Kidney (tissue), 13 donors: Measurements from ENCODE around the gene MTCL3.

ENCODE experiments used
- DNase-seq, 5 donors: peaks; one replicate each; pipeline ENCODE4 v3.0.0-alpha.2; 2013 to 2020
- FAIRE-seq: peaks from 2 replicates; lab custom pipeline; 2012; peaks lifted over from hg19 to GRCh38; lab: Jason Lieb, UNC
- H3K27ac ChIP-seq, 2 donors: one replicate each; pipeline ENCODE4 v1.7.0; 2013; ENCODE audit warnings: low read depth in 2 of 2, low read length in 2 of 2, inconsistent platforms in 1 of 2
- H3K27me3 ChIP-seq: one replicate; pipeline ENCODE4 v1.7.1; 2013; ENCODE audit warnings: low read length, inconsistent platforms; ENCODE audit not compliant: control insufficient read depth, insufficient read depth
- H3K36me3 ChIP-seq, 3 donors: one replicate each; pipeline versions ENCODE4 v1.7.0 to v1.7.1; 2013; ENCODE audit warnings: low read length in 3 of 3, control low read depth in 1 of 3, inconsistent platforms in 1 of 3; ENCODE audit not compliant: insufficient read depth in 3 of 3, control insufficient read depth in 2 of 3
- H3K4me1 ChIP-seq, 3 donors: one replicate each; pipeline versions ENCODE4 v1.7.0 to v1.7.1; 2013; ENCODE audit warnings: low read length in 3 of 3, inconsistent platforms in 1 of 3, low read depth in 1 of 3; ENCODE audit not compliant: control insufficient read depth in 2 of 3, insufficient read depth in 2 of 3
- H3K4me3 ChIP-seq, 3 donors: one replicate each; pipeline versions ENCODE4 v1.7.0 to v1.8.1; 2013; ENCODE audit warnings: low read length in 3 of 3, control low read depth in 1 of 3, inconsistent platforms in 1 of 3
- H3K9ac ChIP-seq, 3 donors: one replicate each; pipeline versions ENCODE4 v1.7.0 to v1.7.1; 2013; ENCODE audit warnings: low read length in 3 of 3, control low read depth in 1 of 3, inconsistent platforms in 1 of 3
- H3K9me3 ChIP-seq, 3 donors: one replicate each; pipeline versions ENCODE4 v1.7.0 to v1.7.1; 2013; ENCODE audit warnings: low read length in 3 of 3, control low read depth in 1 of 3, inconsistent platforms in 1 of 3; ENCODE audit not compliant: control insufficient read depth in 2 of 3, insufficient read depth in 1 of 3
- CTCF ChIP-seq: IDR thresholded peaks from 3 replicates; pipeline ENCODE4 v1.5.1; 2012; ENCODE audit warnings: mild to moderate bottlenecking, moderate library complexity, borderline replicate concordance; ENCODE audit not compliant: insufficient read depth; ENCODE audit errors: extremely low read depth
- intact Hi-C: fragments of 100-400 bp; cut with DNase I; formaldehyde crosslinking; loops from one replicate; pipeline ENCODE4 v1.11.1; 2022
- donor health status: control.
- donor health status: control.
- donor health status: control.
- donor health status: control.
- donor health status: control.
- donor health status: DM: yes; HTN: yes; CAD: no.
- donor health status: Normal renal cell carcinoma (clear cell type).

MTCL3 gene

GRCh38 chr6:127482325-127482724, 36.8 kb downstream of the MTCL3 start:
- TF ChIP-seq CTCF, result no peak
- FAIRE-seq (no peak), DNase-seq (no peak)
- H3K9me3 ChIP-seq, result no peaks in the 10 kb centered on the region
- H3K4me1 ChIP-seq, result peaks cover 0 to 4% (median 0%) of the 10 kb centered on the region in 3 donors
- no peak overlapping the region for H3K9ac ChIP-seq
- no peaks in the 10 kb centered on the region for H3K36me3 ChIP-seq
- no peak overlapping the region for H3K4me3 ChIP-seq
- no peak overlapping the region for H3K27ac ChIP-seq
- no peaks in the 10 kb centered on the region for H3K27me3 ChIP-seq
- intact Hi-C loops, result no loop called here

GRCh38 chr6:127481628-127482027, 37.5 kb downstream of the MTCL3 start:
- DNase-seq, result no peak
- Histone ChIP-seq H3K9me3 (no peaks in the 10 kb centered on the region), H3K36me3 (no peaks in the 10 kb centered on the region), H3K27me3 (no peaks in the 10 kb centered on the region), H3K4me1 (peaks cover 0 to 4% (median 0%) of the 10 kb centered on the region in 3 donors), H3K4me3 (no peak overlapping the region), H3K9ac (no peak overlapping the region), H3K27ac (no peak overlapping the region)
- no peak for TF ChIP-seq CTCF
- FAIRE-seq, result no peak
- intact Hi-C loops, result no loop called here

GRCh38 chr6:127481111-127481510, 38.0 kb downstream of the MTCL3 start:
- FAIRE-seq, result no peak

More at GRCh38 chr6:127481111-127481510, 38.0 kb downstream of the MTCL3 start:
- no peak overlapping the region for H3K27ac ChIP-seq
- H3K27me3 ChIP-seq, result no peaks in the 10 kb centered on the region
- DNase-seq, result no peak
- no peak overlapping the region for H3K4me3 ChIP-seq
- intact Hi-C loops, result no loop called here
- no peaks in the 10 kb centered on the region for H3K36me3 ChIP-seq
- no peaks in the 10 kb centered on the region for H3K9me3 ChIP-seq
- peaks cover 0 to 4% (median 0%) of the 10 kb centered on the region in 3 donors for H3K4me1 ChIP-seq
- no peak overlapping the region for H3K9ac ChIP-seq
- TF ChIP-seq CTCF, result no peak
